HG02973 (cell line): ENCODE results near the gene SOX10.
"Not testable (repeated sequence)": the region's sequence is repeated elsewhere in the genome, so short reads cannot be mapped to it uniquely, and the experiment has no call there.

Source experiments
- ATAC-seq: cut with Tn5 transposase; IDR thresholded peaks from one replicate; pipeline ENCODE4 v1.9.1; 2021; ENCODE audit warnings: moderate library complexity; ENCODE audit not compliant: unreplicated experiment

SOX10 gene

GRCh38 chr22:37965940-37966664 lies 18.3 kb downstream of the SOX10 start:
- ATAC-seq = no peak

DNA sequence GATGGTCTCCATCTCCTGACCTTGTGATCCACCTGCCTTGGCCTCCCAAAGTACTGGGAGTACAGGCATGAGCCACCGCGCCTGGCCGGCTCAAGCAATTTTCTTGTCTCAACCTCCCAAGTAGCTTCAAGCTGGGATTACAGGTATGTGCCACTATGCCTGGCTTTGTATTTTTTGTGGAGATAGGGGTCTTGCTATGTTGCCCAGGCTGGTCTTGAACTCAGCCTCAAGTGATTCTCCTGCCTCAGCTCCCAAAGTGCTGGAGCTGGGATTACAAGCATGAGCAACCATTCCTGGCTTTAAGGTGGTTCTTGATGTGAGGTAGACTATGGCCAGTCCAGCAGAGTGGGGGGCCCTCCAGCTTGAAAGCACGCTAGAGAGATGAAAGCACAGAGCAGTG lies 23.3 kb downstream of the SOX10 start:
- no peak for ATAC-seq

GRCh38 chr22:37959231-37959825 lies 25.0 kb downstream of the SOX10 start:
- no peak for ATAC-seq

DNA sequence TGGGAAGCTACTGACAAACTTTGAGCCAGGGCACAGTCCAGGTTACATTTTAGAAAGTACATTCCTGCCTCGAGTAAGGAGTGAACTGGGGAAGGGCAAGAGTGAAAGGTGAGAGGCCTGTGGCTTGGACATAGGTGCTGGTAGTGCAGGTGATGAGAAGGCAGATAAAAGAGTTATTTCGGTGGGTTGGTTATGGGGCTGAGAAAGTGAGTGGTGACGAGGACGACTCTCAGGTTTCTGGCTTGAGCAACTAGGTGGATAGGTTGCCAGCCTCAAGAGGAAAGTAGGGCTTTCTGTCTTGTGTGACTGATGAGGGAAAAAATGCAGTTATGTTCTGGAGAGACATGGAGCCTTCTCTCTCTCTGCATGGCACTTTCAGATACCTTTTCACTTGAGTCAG lies 27.1 kb downstream of the SOX10 start:
- no peak for ATAC-seq

- not testable (repeated sequence) for ATAC-seq
Measured at GRCh38 chr22:37955825-37956397, 28.4 kb downstream of the SOX10 start.

DNA sequence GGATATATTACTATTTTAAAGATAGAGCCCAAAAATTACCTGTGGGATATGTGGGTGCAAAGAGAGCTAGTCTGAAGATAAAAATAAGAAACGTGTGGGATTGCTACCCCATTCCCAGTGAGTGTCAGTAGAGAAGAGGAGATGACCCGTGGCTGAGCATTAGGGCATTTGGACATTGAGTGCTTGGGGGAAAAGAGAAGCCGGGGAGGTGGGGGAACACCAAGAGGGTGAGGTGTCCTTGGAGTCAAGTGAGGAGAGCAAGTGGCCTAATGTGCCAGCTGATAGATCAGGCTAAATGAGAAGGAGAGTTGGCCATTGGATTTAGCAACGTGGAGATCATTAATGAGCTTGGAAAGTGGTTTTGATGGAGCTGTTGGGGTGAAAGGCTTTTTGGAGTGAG lies 29.7 kb downstream of the SOX10 start:
- ATAC-seq = no peak

DNA sequence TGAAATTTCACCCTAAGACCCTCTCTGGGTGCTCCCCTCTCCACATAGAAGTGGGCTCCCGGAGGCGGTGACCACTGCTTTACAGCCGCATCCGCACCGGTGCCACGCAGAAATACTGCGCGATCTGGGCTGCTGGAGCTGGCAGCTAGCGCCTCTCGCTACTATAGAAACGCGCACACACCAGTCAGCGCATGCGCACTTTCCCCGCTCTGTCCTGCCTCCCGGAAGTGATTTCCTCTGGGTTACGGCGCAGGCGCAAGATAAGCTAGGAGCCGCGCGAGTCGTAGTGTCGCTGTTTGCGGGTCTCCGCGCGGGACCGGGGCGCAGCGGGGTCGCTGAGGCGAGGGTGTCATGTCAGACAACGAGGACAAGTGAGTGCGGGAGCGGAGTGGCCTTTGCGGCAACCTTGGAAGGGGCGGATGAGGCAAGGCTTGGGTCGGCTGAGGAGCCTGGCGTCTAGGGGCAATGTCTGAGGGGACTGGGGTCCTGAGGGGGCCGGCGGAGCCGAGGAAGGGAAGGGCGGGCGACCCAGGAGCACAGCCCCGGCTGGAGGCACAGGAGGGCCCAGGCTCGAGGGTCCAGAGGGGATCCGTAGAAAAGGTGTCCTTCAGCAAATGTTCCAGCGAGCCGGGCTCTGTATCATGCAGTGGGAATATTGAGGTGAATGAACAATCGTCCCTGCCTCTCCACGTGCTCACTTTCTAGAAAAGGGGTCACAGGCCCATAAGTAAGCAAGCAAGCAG lies 30.7 kb downstream of the SOX10 start, which contains the start of the genes C22orf23 and POLR2F:
Gene C22orf23, minus strand, starts transcription at position 165 of the 743 bp plus-strand sequence. CDS start 452 bp downstream, outside the sequence.
Gene POLR2F, plus strand, starts transcription at position 263 of the 743 bp plus-strand sequence. Its CDS starts 89 bp downstream, at position 352.
- peak; percentile 68 for ATAC-seq

- no peak for ATAC-seq
Measured at GRCh38 chr22:37953062-37953436, 31.3 kb downstream of the SOX10 start.

- not testable (repeated sequence) for ATAC-seq
Measured at GRCh38 chr22:37952629-37953028, 31.7 kb downstream of the SOX10 start.

- no peak for ATAC-seq
Measured at GRCh38 chr22:37951305-37951704, 33.0 kb downstream of the SOX10 start.

DNA sequence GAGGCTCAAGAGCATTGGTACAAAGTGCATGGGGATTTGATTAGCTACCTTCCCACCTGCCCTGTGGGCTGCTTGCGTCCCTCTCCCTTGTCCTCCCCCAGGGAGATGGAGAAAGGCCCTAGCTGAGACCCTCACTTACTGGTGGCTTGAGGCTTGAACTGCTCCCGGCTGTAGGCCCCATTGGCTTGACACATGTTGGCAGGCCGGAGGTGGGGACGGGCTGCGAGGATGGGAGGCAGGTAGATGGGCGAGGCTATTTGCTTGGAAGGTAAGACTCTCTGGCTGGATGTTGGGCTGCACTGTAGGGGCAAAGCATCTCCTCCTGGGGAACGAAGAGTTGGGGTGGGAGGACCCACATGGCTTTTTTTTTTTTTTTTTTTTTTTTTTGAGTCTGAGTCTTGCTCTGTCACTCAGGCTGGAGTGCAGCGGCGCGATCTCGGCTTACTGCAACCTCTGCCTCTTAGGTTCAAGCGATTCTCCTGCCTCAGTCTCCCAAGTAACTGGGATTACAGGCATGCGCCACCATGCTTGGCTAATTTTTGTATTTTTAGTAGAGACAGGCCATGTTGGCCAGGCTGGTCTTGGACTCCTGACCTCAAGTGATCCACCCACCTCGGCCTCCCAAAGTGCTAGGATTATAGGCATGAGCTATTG lies 37.1 kb downstream of the SOX10 start:
- ATAC-seq = not testable (repeated sequence)

- not testable (repeated sequence) for ATAC-seq
Measured at GRCh38 chr22:37944423-37944822, 39.9 kb downstream of the SOX10 start.

GRCh38 chr22:37943825-37944198 lies 40.5 kb downstream of the SOX10 start:
- no peak for ATAC-seq

DNA sequence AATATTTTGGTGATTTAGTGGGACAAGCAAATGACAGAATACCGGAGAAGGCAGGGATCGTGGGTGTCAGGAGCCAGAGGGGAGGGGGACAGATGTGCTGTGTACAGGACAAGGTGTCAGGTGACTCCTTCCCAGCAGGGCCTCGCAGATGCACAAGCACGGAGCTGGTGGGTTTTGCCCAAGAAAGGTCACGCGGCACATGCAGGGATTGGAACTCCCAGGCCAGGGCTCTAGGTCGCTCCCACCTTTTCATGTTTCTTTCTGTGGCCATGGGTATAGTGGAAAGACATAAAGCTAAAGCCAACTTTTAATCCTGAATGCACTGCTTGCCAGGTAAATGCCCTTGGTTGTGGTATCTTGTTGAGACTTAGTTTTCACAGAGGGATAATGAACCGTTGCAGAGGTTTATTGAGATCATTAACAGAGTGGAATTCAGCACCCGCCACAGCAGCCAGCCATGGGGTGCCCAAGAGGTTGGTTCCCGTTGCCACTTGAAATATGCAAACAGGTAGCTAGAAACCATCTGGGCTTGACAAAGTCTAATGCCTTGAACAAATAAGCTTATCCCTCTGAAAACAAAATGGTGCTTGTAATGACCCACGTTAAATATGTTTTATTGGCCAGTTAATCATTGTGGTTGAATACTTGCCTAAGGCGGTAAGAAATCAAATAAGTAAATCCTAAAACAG lies 41.1 kb downstream of the SOX10 start:
- no peak for ATAC-seq

DNA sequence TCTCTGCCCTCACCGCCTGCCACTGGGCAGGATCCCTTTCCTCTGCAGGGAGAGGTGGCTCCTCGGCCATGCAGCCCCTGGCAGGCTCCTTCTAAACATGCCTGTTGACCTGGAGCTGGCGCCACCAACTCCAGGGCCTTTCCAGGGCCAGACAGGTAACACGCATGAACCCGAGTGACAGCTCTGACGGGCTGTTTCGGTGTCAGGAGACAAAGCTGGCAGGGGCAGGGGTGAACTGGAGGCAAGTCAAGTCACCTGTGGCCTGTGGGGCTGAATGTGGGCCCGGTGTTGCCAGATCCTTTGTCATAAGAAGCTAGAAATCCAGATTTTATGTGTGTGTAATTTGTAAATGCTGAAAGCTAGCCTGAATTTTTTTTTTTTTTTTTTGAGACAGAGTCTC lies 42.2 kb downstream of the SOX10 start:
- ATAC-seq = no peak

DNA sequence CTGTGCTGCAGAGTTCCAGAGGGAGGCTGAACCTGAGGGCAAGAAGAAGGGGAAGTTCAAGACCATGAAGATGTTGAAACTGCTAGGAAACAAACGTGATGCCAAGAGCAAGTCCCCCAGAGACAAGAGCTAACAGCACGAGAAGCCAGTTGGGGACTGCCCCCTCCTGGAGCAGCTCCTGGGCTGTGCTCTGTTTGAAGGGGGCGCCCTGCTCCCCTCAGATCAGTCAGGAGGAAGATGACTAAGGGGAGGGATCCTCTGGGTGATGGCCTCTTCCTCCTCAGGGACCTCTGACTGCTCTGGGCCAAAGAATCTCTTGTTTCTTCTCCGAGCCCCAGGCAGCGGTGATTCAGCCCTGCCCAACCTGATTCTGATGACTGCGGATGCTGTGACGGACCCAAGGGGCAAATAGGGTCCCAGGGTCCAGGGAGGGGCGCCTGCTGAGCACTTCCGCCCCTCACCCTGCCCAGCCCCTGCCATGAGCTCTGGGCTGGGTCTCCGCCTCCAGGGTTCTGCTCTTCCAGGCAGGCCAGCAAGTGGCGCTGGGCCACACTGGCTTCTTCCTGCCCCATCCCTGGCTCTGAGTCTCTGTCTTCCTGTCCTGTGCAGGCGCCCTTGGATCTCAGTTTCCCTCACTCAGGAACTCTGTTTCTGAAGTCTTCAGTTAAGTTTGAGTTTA lies 43.5 kb downstream of the SOX10 start:
- no peak for ATAC-seq

GRCh38 chr22:37933711-37934376 lies 50.5 kb downstream of the SOX10 start:
- peak; percentile 80 for ATAC-seq

DNA sequence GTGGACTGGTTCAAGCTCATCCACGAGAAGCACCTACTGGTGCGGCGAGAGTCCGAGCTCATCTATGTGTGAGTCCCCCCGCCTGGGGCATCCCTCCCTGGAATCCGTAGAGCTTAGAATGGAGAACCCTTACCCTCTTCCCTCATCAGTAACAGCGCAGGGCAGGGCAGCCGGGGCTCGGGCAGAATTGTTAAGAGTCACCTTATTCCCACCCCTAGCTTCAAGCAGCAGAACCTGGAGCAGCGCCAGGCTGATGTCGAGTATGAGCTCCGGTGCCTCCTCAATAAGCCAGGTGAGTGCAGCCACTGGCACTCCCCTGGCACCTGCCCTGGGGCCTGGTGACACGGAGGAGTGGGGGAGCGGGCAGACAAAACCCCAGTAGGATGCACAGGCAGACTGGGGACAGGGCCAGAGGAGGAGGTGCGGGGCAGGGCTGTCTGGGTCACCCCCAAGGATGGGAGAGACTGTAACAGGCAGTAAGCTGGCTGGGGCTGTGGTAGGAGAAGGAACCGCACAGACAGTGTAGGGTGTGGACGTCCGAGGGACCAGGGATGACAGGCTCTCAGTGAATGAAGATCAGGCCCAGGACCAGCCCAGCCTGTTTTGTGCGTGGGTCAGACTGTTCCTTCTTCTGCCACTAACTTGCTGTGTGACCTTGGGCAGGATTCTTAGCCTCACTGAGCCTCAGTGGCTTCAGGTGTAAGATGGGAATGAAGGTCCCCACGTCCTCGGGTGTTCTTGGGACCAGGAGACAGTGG lies 51.4 kb downstream of the SOX10 start:
- no peak for ATAC-seq

GRCh38 chr22:37932401-37932800 lies 52.0 kb downstream of the SOX10 start:
- no peak for ATAC-seq
